K562 (cell line): Measurements from ENCODE around the gene NOSTRIN. TPM values are rescaled to one million over a fixed set of nuclear protein-coding genes. Genes with fewer than 3 reads are reported as not detected.

ENCODE experiments used
- ATAC-seq: fragments of 200-7000 bp; cut with Tn5 transposase; 3 replicates; pipeline ENCODE4 v1.9.1; 2020; ENCODE audit warnings: moderate library complexity
- BruUV-seq: library from RNA; stranded (reverse); fragments of 400-500 nt; replicated peaks from 2 replicates; lab custom pipeline; 2021; lab: Mats Ljungman, UMichigan
- CTCF ChIA-PET: fragments of 300-600 bp; formaldehyde crosslinking; extraction: SDS; loops from one replicate; lab custom pipeline; 2021; ENCODE audit warnings: low intra/inter-chr PET ratio; lab: Yijun Ruan, JAX
- POLR2A ChIA-PET: fragments of 300-600, 350-650 bp; sonication (Branson Sonifier 250); formaldehyde crosslinking; extraction: SDS; loops from one replicate; lab custom pipeline; 2021; ENCODE audit warnings: antibody characterized with exemption, inconsistent platforms; lab: Yijun Ruan, JAX
- DNase-seq, 4 experiments: peaks; one replicate each; pipeline versions ENCODE4 v3.0.0 to v3.0.0-alpha.2; 2011 to 2018; ENCODE audit warnings: low spot score in 3 of 4, mixed read lengths in 3 of 4; ENCODE audit errors: extremely low read depth in 1 of 4
- FAIRE-seq: peaks from 2 replicates; lab custom pipeline; 2011; peaks lifted over from hg19 to GRCh38; lab: Jason Lieb, UNC
- H2AFZ ChIP-seq: 2 replicates; pipeline ENCODE4 v1.6.0; 2011; ENCODE audit warnings: low read depth, low read length, control low read depth, inconsistent platforms
- H3K27ac ChIP-seq: fragments of 200-600 bp; 3 replicates; pipeline ENCODE4 v1.8.0; 2011; ENCODE audit warnings: low read depth, mild to moderate bottlenecking, control low read depth, inconsistent platforms, low read length, moderate library complexity, mixed read lengths; ENCODE audit errors: extremely low read depth
- H3K27me3 ChIP-seq, 2 experiments: fragments of 300-600 bp in 1 of 2; 2 replicates in 1 of 2; 3 replicates in 1 of 2; pipeline versions ENCODE4 v1.6.0 to v1.8.0; 2011; ENCODE audit warnings: inconsistent platforms in 2 of 2, low read length in 2 of 2, mild to moderate bottlenecking in 1 of 2, mixed read lengths in 1 of 2, moderate library complexity in 1 of 2; ENCODE audit not compliant: control insufficient read depth in 2 of 2, insufficient read depth in 2 of 2
- H3K36me3 ChIP-seq: fragments of 300-600 bp; 3 replicates; pipeline ENCODE4 v1.8.0; 2011; ENCODE audit warnings: mild to moderate bottlenecking, low read length, inconsistent platforms; ENCODE audit not compliant: control insufficient read depth, insufficient read depth
- H3K4me1 ChIP-seq, 2 experiments: fragments of 200-600 bp in 1 of 2; replicated peaks in 1 of 2; 2 replicates in 1 of 2; 3 replicates in 1 of 2; pipeline versions ENCODE4 v1.5.1 to v1.8.0; 2011; ENCODE audit warnings: inconsistent platforms in 2 of 2, low read length in 2 of 2, mild to moderate bottlenecking in 1 of 2, mixed read lengths in 1 of 2, moderate library complexity in 1 of 2; ENCODE audit not compliant: control insufficient read depth in 2 of 2, insufficient read depth in 2 of 2
- H3K4me2 ChIP-seq: 2 replicates; pipeline ENCODE4 v1.6.1; 2011; ENCODE audit warnings: low read length, control low read depth, inconsistent platforms, mixed read lengths; ENCODE audit not compliant: insufficient read depth
- H3K4me3 ChIP-seq: fragments of 200-600 bp; sonication (generic), shearing (Covaris generic); 2 replicates; pipeline ENCODE4 v1.5.1; 2016; ENCODE audit warnings: control low read depth, inconsistent platforms
- H3K79me2 ChIP-seq: fragments of 200-600 bp; 3 replicates; pipeline ENCODE4 v1.8.0; 2011; ENCODE audit warnings: low read length, inconsistent platforms; ENCODE audit not compliant: control insufficient read depth, insufficient read depth
- H3K9ac ChIP-seq, 2 experiments: 2 replicates each; pipeline versions ENCODE4 v1.6.0 to v1.6.1; 2011; ENCODE audit warnings: low read depth in 2 of 2, low read length in 2 of 2, control low read depth in 1 of 2, inconsistent platforms in 1 of 2, mild to moderate bottlenecking in 1 of 2, mixed read lengths in 1 of 2; ENCODE audit not compliant: insufficient read depth in 1 of 2
- H3K9me1 ChIP-seq: one replicate; pipeline ENCODE4 v1.6.0; 2011; ENCODE audit warnings: inconsistent platforms, mild to moderate bottlenecking, low read length, moderate library complexity; ENCODE audit not compliant: control insufficient read depth, insufficient read depth
- H3K9me3 ChIP-seq: replicated peaks from 2 replicates; pipeline ENCODE4 v1.5.1; 2011; ENCODE audit warnings: low read depth, low read length, inconsistent platforms; ENCODE audit not compliant: control insufficient read depth, insufficient read depth
- H4K20me1 ChIP-seq: replicated peaks from 2 replicates; pipeline ENCODE4 v1.6.1; 2011; ENCODE audit warnings: low read length, inconsistent platforms, mixed read lengths; ENCODE audit not compliant: control insufficient read depth, insufficient read depth
- ARNT ChIP-seq, 2 experiments: fragments of 450-650 bp; IDR thresholded peaks; 2 replicates each; pipeline ENCODE4 v1.6.1; 2016; ENCODE audit warnings: mild to moderate bottlenecking in 1 of 2
- CBX3 ChIP-seq, 2 experiments: IDR thresholded peaks; 1 replicate in 1 of 2; 2 replicates in 1 of 2; pipeline ENCODE4 v1.6.1; 2012; ENCODE audit warnings: inconsistent platforms in 2 of 2, low read length in 2 of 2, borderline replicate concordance in 1 of 2, control low read depth in 1 of 2
- CC2D1A ChIP-seq: fragments of 450-650 bp; IDR thresholded peaks from 2 replicates; pipeline ENCODE4 v1.6.1; 2017; ENCODE audit warnings: mild to moderate bottlenecking
- CEBPG ChIP-seq, 3 experiments: fragments of 200-800 bp in 1 of 3; sonication (Bioruptor generic) in 1 of 3; sonication (generic) in 1 of 3; formaldehyde crosslinking in 1 of 3; IDR thresholded peaks in 2 of 3; conservative IDR thresholded peaks in 1 of 3; 2 replicates each; pipeline versions ENCODE4 v1.6.1 to v1.8.0; 2016 to 2022; ENCODE audit warnings: missing compliant biosample characterization in 2 of 3, missing genetic modification characterization in 2 of 3, mild to moderate bottlenecking in 1 of 3, missing genetic modification reagents in 1 of 3
- FOXJ3 ChIP-seq: sonication (generic); formaldehyde crosslinking; IDR thresholded peaks from 2 replicates; pipeline ENCODE4 v1.4.0; 2020; ENCODE audit warnings: mild to moderate bottlenecking, missing genetic modification reagents
- GABPA ChIP-seq: fragments of 200-800 bp; sonication (Bioruptor generic); conservative IDR thresholded peaks from 2 replicates; pipeline ENCODE4 v1.6.1; 2016; ENCODE audit warnings: low read depth, missing genetic modification characterization, missing compliant biosample characterization
- JUND ChIP-seq, 2 experiments: IDR thresholded peaks; 2 replicates in 1 of 2; 3 replicates in 1 of 2; pipeline ENCODE4 v1.6.1; 2011; ENCODE audit warnings: borderline replicate concordance in 2 of 2, low read depth in 2 of 2, low read length in 2 of 2, improper control_type of control experiment in 1 of 2, missing biosample characterization in 1 of 2, missing genetic modification characterization in 1 of 2, missing genetic modification reagents in 1 of 2
- KDM5B ChIP-seq: fragments of 200-600 bp; sonication (generic); IDR thresholded peaks from 2 replicates; pipeline ENCODE4 v1.6.1; 2012; ENCODE audit warnings: low read depth, mild to moderate bottlenecking, moderate library complexity, low read length, control low read depth, inconsistent platforms; ENCODE audit not compliant: insufficient replicate concordance
- L3MBTL2 ChIP-seq: fragments of 450-650 bp; IDR thresholded peaks from 2 replicates; pipeline ENCODE4 v1.6.1; 2016; ENCODE audit warnings: mild to moderate bottlenecking, moderate library complexity
- MED1 ChIP-seq: sonication (generic); formaldehyde crosslinking; IDR thresholded peaks from 2 replicates; pipeline ENCODE4 v1.8.1; 2023; ENCODE audit warnings: missing genetic modification reagents, borderline replicate concordance
- NCOA1 ChIP-seq: fragments of 450-650 bp; IDR thresholded peaks from 2 replicates; pipeline ENCODE4 v1.6.1; 2016; ENCODE audit warnings: low read depth
- NEUROD1 ChIP-seq: fragments of 150-350 bp; IDR thresholded peaks from 2 replicates; pipeline ENCODE4 v1.6.1; 2014; ENCODE audit warnings: borderline replicate concordance, low read length, low read depth; ENCODE audit not compliant: partially characterized antibody
- PRDM10 ChIP-seq: fragments of 450-650 bp; IDR thresholded peaks from 2 replicates; pipeline ENCODE4 v1.6.1; 2018; ENCODE audit not compliant: partially characterized antibody
- TRIM24 ChIP-seq, 2 experiments: fragments of 450-650 bp; IDR thresholded peaks; 2 replicates each; pipeline ENCODE4 v1.6.1; 2016
- ZC3H8 ChIP-seq: fragments of 450-650 bp; IDR thresholded peaks from 2 replicates; pipeline ENCODE4 v1.6.1; 2017
- ZFP30 ChIP-seq: fragments of 250-450 bp; sonication (Bioruptor Pico); IDR thresholded peaks from 2 replicates; pipeline ENCODE4 v1.8.0; 2022; ENCODE audit warnings: moderate library complexity, mild to moderate bottlenecking, inconsistent platforms, borderline replicate concordance
- ZNF655 ChIP-seq: fragments of 250-450 bp; sonication (Bioruptor Pico); IDR thresholded peaks from 2 replicates; pipeline ENCODE4 v1.5.0; 2021
- ZNF830 ChIP-seq: fragments of 250-450 bp; sonication (Bioruptor Pico); IDR thresholded peaks from 2 replicates; pipeline ENCODE4 v1.5.0; 2021; ENCODE audit warnings: mild to moderate bottlenecking
- WGBS: fragments of 100-300 bp; shearing (Covaris generic); methylation state at CpG from one replicate; pipeline ENCODE4 v1.1.6; 2016; ENCODE audit warnings: low coverage, mixed read lengths; ENCODE audit not compliant: insufficient coverage; ENCODE audit errors: missing lambda C conversion rate; 5-methylcytosine and 5-hydroxymethylcytosine counted together
- in situ Hi-C: fragments of 300-500 bp; cut with MboI; formaldehyde crosslinking; loops from 4 replicates; pipeline ENCODE4 v1.15.0; 2018; ENCODE audit warnings: inconsistent platforms, mixed read lengths
- intact Hi-C: fragments of 100-400 bp; cut with micrococcal nuclease; formaldehyde crosslinking; loops from 2 replicates; pipeline ENCODE4 v1.14.2; 2022
- polyA plus RNA-seq, 8 experiments: library from polyadenylated mRNA; depleted of rRNA in 4 of 8; stranded (reverse) in 5 of 8; unstranded in 3 of 8; fragments of >200 nt; fragmentation: Nextera tagmentation in 2 of 8; fragmentation: Illumina TruSeq in 1 of 8; extraction: Ambion mirVana in 2 of 8; extraction: Trizol in 1 of 8; gene quantifications; 2 replicates each; pipeline versions ENCODE4 v1.2.1 to v1.2.3, GENCODE V29; 2011 to 2014; ENCODE audit warnings: inconsistent platforms in 1 of 8, missing spikeins in 1 of 8
- total RNA-seq, 7 experiments: library from RNA; depleted of rRNA in 6 of 7; stranded (reverse); fragments of >200 nt in 6 of 7; fragmentation: Illumina TruSeq in 2 of 7; extraction: Trizol in 2 of 7; gene quantifications; 2 replicates each; pipeline versions ENCODE4 v1.2.1 to v1.2.3, GENCODE V29; 2011 to 2021; ENCODE audit warnings: low replicate concordance in 1 of 7

Gene NOSTRIN
- total and polyA plus RNA-seq, 9 of the 15 experiments (the other 6 are each of a cell fraction or from before 2014, with no cell fraction given): 26.7 to 82.9 (median 56.3) TPM

- H3K4me1 ChIP-seq: peaks cover 17 to 53% of the 10 kb centered on the region in 2 experiments
- ChIA-PET CTCF (no interaction called here), POLR2A (interaction anchor here (1.0 to 3.0 kb wide), 5 partner anchors 9 to 56 kb away, joined by 4 to 17 read pairs (median 5); no protein-coding TSS in a partner anchor)
- H3K4me2 ChIP-seq: peak overlapping the region; percentile 59
- H3K27ac ChIP-seq: peak overlapping the region; percentile 82
- TSS peak; percentile 50 for BruUV-seq
- intact Hi-C loops: no loop called here
- H3K9me3 ChIP-seq: no peaks in the 10 kb centered on the region
- H3K27me3 ChIP-seq: no peaks in the 10 kb centered on the region
- no peaks in the 10 kb centered on the region for H4K20me1 ChIP-seq
- no peak overlapping the region for H3K4me3 ChIP-seq
- in situ Hi-C loops: no loop called here
- H3K79me2 ChIP-seq: no peaks in the 10 kb centered on the region
- ATAC-seq (peak; percentile 4), DNase-seq (peak in 2 of 4 experiments; percentile 38 to 59), FAIRE-seq (no peak)
- H3K9ac ChIP-seq: peak overlapping the region; percentile 67 to 73
- H2AFZ ChIP-seq: peak overlapping the region; percentile 82
- H3K36me3 ChIP-seq: no peaks in the 10 kb centered on the region
- peaks cover 4% of the 10 kb centered on the region for H3K9me1 ChIP-seq
- 44% methylated on average over 9 of the region's 9 CpGs for WGBS
- TF ChIP-seq L3MBTL2: peak; percentile 54
- TF ChIP-seq NCOA1: no peak
- TF ChIP-seq FOXJ3 (CRISPR knock-in tag): no peak
- no peak for TF ChIP-seq KDM5B
- no peak for TF ChIP-seq CEBPG (CRISPR knock-in tag; IDR thresholded peaks at IDR 0.05)
- TF ChIP-seq CEBPG (tag; conservative IDR thresholded peaks at IDR 0.05 in 1 of 2, IDR thresholded peaks at IDR 0.05 in 1 of 2): no peak
- no peak for TF ChIP-seq ZFP30 (CRISPR knock-in tag)
- TF ChIP-seq ZNF655 (CRISPR knock-in tag): no peak
- no peak for TF ChIP-seq PRDM10
- no peak for TF ChIP-seq CC2D1A
- no peak for TF ChIP-seq CBX3 (IDR thresholded peaks at IDR 0.05; ENCODE audit: borderline replicate concordance in 1 of 2, low read length in 2 of 2)
- TF ChIP-seq TRIM24 (IDR thresholded peaks at IDR 0.05): no peak
- TF ChIP-seq NEUROD1: no peak
- no peak for TF ChIP-seq ARNT (IDR thresholded peaks at IDR 0.05)
- TF ChIP-seq MED1: no peak
- TF ChIP-seq ZC3H8: no peak
- no peak for TF ChIP-seq ZNF830 (CRISPR knock-in tag)
- peak; percentile 28; the same call in 1 of the 2 replicates for TF ChIP-seq JUND (IDR thresholded peaks at IDR 0.05; ENCODE audit: borderline replicate concordance, low read depth, low read length)
- TF ChIP-seq JUND (tag; IDR thresholded peaks at IDR 0.05; ENCODE audit: borderline replicate concordance, low read depth, low read length): peak; percentile 35; the same call in 1 of the 3 replicates
- TF ChIP-seq GABPA (tag): no peak; the same call in 1 of the 2 replicates
These were observed 6.3 kb upstream of the NOSTRIN start for GRCh38 chr2:168796090-168796577.
